Measurements from ENCODE around the gene LZTFL1.
A peak's percentile ranks its signal among the peaks of the same experiment; 100 is the strongest.
"Not testable (repeated sequence)": the region's sequence is repeated elsewhere in the genome, so short reads cannot be mapped to it uniquely, and the experiment has no call there.

LZTFL1 gene

DNA sequence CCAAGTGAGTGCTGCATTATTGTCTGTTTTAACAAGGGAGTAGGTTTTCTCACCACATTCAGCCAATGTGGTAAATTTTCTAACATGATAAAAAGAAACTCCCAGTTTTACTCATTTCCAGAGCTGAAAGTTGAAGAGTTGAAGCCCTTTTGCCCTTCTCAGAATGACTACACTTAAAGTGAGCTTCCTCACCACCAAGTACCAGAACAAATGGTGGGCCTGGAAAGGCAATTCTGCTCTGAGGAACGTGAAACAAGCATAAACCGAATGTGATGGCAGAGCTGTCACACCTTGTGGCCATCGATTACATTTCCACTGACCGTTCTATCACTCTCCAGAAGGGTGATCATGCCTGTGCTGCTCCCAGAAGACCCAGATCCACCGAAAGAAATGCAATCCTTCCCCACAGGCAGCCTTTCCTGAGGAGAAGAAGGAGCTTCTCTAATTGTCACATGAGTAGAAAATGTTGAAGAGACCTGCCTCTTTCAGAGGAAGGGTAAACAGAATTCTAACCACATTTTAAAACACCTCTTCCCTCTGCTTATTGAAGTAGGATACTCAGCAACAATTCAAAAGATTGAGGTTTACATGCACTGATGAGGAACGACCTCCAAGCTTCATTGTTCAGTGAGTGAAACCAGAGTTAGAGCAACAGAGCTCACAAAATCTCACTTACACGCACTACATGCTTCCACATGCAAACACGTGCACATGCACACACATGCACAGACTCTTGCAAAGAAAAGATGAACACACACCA, 23.0 kb upstream of the LZTFL1 start:
- DNase-seq: no peak

GRCh38 chr3:45861043-45861719, 19.3 kb upstream of the LZTFL1 start:
- DNase-seq: no peak

DNA sequence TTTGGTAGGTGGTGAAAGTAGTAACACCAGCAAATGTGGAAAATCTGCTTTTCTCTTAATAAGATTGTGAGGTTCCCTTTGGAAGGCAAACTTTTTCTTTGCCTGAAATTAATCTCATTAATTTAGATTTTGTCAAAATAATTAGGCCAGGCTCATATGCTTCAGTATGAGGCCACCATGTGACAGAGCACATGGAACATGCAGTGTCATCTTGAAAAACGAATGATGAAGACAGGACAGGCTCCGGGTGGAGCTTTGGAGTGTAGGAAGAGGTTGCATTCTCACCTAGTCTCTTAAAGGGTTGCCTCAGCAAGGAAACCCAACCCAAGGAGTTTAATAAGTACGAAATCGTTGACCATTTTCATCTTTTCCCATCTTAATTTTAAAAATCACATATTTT, 18.6 kb upstream of the LZTFL1 start:
- no peak for DNase-seq

- no peak for DNase-seq
Measured at GRCh38 chr3:45858809-45859543, 17.1 kb upstream of the LZTFL1 start.

DNA sequence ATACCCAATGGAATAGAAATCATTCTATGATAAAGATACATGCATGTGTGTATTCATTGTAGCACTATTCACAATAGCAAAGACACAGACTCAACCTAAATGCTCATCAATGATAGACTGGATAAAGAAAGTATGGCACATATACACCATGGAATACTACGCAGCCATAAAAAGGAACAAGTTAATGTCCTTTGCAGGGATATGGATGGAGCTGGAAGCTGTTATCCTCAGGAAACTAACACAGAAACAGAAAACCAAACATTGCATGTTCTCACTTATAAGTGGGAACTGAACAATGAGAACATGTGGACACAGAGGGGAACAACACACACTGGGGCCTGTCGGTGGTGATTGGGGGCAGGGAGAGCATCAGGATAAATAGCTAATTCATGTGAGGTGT, 15.1 kb upstream of the LZTFL1 start:
- DNase-seq: not testable (repeated sequence)

GRCh38 chr3:45856323-45856722, 14.4 kb upstream of the LZTFL1 start:
- DNase-seq: not testable (repeated sequence)

DNA sequence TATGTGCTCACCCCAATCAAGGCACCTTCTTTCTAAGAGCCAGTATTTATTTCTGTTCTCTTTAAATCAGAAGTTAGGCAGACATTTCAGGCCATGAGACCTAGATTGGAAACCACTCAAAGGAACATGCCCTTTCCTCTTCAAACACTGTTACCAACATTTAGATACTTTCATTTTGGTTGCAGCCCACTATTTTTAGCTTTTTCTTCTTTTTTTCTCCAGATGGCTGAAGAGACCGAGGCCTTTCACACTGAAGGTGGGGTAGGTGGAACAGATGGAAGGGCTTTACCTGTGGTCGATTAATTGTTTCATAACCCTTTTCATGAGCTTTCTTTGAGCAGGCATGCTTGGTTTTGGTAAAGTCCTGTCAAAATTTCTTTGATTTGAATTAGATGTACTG, 10.9 kb upstream of the LZTFL1 start:
- no peak for DNase-seq

DNA sequence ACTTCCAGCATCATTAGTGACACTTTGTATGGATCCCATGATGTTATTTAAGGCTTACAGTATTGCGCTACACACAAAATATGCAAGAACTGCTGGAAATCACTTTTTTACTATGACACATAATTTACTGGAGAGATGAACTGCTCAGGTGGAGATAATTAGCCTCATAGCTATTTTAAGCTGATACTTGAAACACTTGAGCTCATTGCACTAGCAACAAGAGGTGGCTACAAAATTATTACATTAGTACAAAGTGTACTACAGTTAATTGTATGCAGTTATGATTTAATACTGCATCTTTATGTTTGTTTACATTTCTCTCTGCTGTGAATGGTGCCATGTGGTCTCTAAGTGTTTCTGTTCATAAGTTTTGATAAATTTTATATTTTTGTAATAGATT, 6.5 kb upstream of the LZTFL1 start:
- DNase-seq: no peak

DNA sequence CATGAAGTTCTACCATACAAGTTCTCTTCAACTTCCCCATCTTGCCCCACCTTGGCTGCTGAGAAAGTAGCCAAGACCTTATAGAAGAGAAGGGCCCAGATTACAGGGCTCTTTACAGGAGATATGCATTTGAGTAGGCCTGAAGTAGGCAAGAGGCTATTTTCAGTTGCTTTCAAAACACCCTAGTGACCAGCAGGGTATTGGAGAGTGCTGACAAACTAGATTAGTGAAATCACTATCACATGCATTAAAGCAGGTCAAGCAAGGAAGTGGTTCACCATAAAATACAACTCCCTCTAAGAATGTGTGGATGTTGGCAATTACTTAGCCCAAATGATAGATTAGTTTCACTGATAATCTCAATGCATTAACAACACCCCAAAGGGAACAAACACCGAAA, 2.7 kb upstream of the LZTFL1 start:
- no peak for DNase-seq

DNA sequence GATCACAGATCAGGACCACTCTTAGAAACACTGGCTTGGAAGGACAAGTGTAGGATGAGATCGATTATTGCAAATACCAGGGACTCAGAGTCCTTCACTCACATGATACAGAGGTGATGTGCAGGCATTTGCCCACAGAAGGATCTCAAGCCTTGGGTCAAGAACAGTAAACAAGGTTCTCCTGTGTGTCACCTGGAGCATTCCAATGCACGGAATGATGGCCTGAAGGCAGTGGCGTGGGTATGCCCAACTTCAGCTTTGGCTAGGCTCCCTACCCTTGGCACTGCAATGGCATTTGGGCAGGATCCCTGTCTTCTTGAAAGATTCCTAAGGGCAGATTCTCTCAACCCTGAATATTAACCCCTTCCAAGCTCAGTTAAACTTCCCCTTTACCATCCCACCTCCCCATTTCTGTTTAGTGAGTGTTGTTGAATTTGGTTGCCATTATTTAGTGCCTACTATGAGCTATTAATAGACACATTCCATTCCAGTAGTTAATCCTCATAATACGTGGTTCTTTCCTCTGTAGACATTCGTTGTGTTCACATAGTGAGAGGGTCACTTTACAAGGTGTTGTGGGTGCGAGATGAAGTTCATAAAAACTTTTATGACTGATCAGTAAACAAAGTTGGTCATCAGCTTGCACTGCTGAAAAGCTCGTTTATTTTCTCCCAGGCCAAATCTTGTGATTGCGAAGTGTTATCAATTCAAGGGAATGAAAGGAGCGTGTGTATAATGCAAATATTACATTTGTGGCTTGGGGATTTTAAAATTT, 1.1 kb upstream of the LZTFL1 start:
- DNase-seq: no peak

GRCh38 chr3:45841420-45841756, 531 bp downstream of the LZTFL1 start:
- DNase-seq: no peak

DNA sequence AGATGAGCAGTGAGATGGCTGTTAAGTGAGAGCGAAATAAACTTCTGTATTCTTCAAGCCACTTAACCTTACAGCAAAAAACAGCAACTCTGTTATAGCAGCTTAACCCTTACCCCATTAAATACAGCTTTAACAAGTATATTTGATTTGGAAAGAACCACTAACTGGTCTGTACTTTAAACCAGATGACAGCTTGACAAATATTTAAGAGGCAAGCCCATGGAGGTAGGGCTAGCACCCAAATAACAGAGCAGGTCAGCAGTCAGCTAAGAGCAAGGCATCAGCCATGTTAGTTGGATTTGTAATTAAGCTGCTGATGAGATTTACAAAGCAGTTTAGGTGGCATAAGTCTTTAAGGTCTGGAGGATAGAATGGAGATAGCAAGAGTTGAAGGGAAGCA, 3.5 kb downstream of the LZTFL1 start:
- no peak for DNase-seq

GRCh38 chr3:45832699-45833098, 9.2 kb downstream of the LZTFL1 start:
- no peak for DNase-seq

DNA sequence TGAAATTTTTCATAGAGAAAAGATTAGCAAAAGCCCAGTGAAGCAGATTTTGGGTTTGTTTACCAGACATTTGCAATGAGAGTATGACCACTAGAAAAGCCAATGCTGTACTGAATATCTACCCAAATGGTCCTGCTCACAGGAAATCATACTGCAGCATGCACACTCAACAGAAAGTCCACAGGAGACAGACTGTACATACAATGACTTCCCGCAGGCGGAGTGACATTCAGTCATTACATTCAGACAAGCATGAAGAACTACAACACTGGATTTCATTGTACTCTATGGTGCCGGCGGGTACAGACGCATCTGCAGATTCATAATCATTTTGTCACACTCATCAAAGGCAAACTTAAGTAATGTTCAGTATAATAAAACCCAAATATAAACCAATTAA, 11.8 kb downstream of the LZTFL1 start:
- no peak for DNase-seq

GRCh38 chr3:45826908-45827307, 15.0 kb downstream of the LZTFL1 start:
- DNase-seq: no peak

DNA sequence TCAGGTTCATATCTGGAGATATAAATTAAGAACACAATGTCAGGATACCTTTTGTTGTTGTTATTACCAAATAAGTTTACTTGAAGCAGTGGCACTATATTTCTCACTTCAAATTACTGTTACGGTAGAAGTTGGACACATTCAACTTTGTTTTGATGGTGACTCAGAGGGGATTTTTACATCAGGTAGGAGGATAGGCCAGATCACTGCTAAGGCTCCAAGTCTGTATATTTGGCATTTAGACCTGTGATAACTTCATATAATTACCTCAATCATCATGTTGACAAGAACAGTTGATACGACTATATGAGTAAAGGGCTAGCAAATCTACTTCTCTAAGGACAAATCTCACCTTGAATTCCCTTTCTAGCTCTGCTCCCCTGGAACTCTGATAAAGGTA, 15.6 kb downstream of the LZTFL1 start:
- no peak for DNase-seq

- DNase-seq: no peak
Measured at GRCh38 chr3:45821127-45821526, 20.8 kb downstream of the LZTFL1 start.

GRCh38 chr3:45819543-45819942, 22.4 kb downstream of the LZTFL1 start:
- no peak for DNase-seq

DNA sequence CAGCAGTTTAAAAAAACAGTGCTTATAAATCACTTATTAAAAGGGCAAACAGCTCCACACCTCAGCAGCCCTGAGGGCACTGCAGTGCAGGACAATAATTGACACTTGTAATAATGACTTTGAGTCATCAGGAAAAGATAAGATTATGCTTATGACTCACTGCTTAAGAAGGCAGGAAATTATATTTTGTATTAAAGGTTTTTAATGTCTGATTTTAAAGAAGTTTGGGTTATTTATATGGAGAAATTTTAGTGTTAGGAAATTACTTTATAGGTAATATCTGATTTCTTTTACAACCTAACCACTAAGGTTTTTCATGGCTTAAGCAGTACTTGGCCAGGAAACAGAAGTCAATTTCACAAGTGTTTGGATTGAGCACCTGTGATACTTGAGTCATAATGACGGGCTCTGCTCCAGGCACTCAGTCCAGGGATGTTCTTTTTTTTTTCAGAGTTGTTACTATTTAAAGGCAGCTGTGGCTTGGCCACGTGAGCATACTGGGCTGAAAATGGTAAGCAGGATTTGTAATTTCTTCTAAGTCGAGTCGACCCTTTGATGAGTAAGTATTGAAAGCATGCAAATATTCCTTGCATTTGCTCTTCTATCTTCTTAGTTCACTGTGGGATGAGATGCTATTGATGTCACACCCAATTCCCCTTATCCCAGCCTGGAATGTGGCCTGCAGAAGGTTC, 23.9 kb downstream of the LZTFL1 start:
- peak; percentile 16 for DNase-seq

DNA sequence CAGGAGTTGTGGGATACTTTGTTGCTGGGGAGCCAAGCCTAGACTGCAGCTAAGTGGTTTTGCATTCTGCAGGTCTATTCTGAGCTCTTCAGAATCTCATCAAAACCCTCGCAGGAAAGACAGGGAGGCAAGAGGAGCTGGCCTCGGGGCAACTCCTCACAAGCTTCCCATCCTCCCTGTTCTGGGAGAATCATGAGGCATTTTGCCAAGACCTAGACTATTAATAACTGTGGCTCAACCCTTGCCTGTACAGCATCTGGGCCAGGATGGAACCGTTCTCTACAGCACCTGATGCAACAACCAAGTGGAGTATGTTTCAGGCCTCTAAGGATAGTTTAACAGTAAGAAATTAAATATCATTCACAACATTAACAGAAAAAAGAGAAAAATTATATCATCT, 25.4 kb downstream of the LZTFL1 start:
- no peak for DNase-seq

DNA sequence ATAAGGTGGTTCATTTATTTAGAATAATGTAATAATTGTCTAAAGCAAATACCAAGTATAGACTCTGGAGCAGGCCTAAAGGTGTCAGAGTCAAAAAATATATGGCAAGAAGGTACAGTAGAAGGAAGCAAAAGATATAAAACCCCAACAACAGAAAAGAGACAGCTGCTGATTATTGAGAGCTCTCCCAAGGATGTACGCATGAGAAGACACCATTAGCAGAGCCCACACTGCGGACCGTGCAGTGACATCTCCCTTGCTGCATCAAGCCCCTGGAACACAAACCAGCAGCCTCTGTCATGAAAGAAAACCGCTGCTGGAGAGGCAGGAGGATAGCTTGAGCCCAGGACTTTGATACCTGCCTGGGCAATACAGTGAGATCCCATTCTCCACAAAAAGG, 27.6 kb downstream of the LZTFL1 start:
- DNase-seq: no peak

- DNase-seq: no peak
Measured at GRCh38 chr3:45807681-45808540, 34.0 kb downstream of the LZTFL1 start.
